HG02623 (cell line): ENCODE data around the gene SLC35F5.
"Not testable (repeated sequence)": the region's sequence is repeated elsewhere in the genome, so short reads cannot be mapped to it uniquely, and the experiment has no call there.

Source experiments
- ATAC-seq: cut with Tn5 transposase; IDR thresholded peaks from one replicate; pipeline ENCODE4 v1.9.1; 2021; ENCODE audit warnings: moderate library complexity; ENCODE audit not compliant: unreplicated experiment

The SLC35F5 gene

DNA sequence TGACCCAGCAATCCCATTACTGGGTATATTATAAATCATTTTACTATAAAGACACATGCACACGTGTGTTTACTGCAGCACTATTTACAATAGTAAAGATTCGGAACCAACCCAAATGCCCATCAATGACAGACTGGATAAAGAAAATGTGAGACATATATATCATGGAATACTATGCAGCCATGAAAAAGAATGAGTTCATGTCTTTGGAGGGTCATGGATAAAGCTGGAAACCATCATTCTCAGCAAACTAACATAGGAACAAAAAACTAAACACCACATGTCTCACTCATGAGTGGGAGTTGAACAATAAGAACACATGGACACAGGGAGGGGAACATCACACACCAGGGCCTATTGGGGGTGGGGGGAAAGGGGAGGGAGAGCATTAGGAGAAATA is 58.2 kb downstream of the SLC35F5 start:
- not testable (repeated sequence) for ATAC-seq

DNA sequence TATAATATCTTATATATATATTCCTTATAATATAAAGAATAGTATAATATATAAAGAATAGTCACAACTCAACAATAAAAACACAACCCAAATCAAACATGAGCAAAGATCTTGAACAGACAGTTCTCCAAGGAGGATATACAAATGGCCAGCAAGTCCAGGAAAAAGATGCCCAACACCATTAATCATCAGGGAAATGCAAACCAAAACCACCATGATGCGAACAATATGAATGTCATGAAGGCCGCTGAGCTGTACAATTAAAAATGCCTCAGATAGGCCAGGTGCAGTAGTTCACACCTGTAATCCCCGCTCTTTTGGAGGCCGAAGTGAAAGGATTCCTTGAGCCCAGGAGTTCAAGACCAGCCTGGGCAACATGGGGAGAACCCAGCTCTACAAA is 58.9 kb downstream of the SLC35F5 start:
- no peak for ATAC-seq

- no peak for ATAC-seq
Observed at GRCh38 chr2:113694438-113694837, 62.0 kb downstream of the SLC35F5 start.

GRCh38 chr2:113692698-113693428 is 63.6 kb downstream of the SLC35F5 start:
- ATAC-seq: peak; percentile 82

DNA sequence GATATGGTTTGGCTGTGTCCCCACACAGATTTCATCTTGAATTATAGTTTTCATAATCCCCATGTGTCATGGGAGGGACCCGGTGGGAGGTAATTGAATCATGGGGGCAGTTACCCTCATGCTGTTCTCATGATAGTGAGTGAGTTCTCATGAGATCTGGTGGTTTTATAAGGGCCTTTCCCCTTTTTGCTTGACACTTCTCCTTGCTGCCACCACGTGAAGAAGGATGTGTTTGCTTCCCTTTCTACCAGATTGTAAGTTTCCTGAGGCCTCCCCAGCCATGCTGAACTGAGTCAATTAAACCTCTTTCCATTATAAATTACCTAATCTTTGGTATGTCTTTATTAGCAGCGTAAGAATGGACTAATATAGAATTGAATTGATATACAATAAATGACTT is 65.6 kb downstream of the SLC35F5 start:
- ATAC-seq: not testable (repeated sequence)

DNA sequence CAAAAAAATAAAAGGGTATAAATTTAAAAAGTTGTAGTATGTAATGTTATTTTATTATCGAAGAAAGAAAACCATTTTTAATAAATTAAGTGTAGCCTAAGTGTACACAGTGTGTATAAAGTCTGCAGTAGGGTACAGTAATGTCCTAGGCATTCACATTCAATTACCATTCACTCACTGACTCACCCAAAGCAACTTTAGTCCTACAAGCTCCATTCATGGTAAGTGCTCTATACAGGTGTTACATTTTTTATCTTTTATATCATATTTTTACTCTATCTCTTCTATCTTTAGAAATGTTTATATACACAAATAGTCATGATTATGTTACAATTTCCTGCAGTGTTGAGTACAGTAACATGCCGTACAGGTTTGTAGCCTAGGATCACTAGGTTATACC is 69.9 kb downstream of the SLC35F5 start:
- no peak for ATAC-seq

GRCh38 chr2:113685471-113685870 is 71.0 kb downstream of the SLC35F5 start:
- no peak for ATAC-seq

GRCh38 chr2:113679457-113679856 is 77.0 kb downstream of the SLC35F5 start:
- no peak for ATAC-seq

- no peak for ATAC-seq
Observed at GRCh38 chr2:113677330-113677729, 79.1 kb downstream of the SLC35F5 start.

DNA sequence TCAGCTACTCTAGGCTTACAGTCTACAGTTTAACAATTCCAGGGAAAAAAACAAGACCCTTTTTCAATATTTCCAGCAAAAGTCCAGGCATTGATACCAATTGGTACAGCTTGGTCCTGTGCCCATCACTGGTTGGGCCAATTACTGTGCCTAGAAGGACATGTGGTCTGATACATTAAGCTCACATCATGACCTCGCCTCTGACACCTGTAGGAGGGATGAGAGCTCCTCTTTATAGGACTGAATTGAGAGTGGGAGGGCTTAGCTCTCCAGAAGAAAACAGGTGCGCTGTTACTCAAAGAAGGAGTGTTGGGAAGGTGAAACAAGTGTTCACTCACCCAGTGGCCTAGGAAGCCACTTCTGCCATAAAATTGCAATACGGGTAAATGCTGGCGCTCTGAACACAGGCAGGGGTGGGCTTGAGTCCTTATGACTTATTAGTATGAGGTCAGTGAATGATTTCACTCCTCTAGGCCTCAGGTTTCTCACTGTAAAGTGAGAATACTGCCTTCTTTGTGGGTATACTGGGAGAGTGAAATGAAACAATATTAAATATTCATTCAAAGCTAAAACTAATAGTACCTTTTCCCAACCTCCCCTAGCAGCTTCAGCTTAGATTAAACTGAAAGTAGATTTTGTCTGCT is 79.7 kb downstream of the SLC35F5 start:
- ATAC-seq: no peak

- no peak for ATAC-seq
Observed at GRCh38 chr2:113675875-113676274, 80.6 kb downstream of the SLC35F5 start.

DNA sequence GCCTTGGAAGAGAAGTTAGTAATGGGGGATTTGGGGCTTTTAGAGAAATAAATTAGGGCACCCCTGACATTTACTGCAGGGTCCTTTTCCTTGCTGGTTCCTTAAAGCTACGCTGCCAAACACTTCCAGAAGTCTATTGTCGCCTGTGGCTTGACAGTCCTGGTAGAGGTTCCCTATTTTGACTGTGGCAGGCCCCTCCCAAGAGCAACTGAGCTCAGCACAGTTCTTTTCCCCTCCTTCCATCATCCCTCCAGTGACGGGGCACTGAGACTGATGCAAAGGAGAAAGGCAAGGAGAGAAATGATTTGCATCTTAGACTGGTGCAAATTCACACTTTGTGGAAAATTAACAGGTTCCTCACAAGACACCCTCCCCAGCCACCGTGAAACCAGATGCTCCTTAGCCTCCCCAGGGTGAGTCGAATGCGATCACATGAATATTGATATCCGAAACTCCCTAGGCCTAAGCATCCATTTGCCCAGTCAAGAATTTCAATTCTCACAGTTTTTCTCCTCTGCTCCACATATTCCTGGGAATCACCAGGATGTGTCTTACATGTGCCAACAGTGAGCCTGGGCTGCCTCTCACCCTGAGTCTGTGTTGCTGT is 84.0 kb downstream of the SLC35F5 start:
- no peak for ATAC-seq

- not testable (repeated sequence) for ATAC-seq
Observed at GRCh38 chr2:113669013-113669412, 87.4 kb downstream of the SLC35F5 start.

DNA sequence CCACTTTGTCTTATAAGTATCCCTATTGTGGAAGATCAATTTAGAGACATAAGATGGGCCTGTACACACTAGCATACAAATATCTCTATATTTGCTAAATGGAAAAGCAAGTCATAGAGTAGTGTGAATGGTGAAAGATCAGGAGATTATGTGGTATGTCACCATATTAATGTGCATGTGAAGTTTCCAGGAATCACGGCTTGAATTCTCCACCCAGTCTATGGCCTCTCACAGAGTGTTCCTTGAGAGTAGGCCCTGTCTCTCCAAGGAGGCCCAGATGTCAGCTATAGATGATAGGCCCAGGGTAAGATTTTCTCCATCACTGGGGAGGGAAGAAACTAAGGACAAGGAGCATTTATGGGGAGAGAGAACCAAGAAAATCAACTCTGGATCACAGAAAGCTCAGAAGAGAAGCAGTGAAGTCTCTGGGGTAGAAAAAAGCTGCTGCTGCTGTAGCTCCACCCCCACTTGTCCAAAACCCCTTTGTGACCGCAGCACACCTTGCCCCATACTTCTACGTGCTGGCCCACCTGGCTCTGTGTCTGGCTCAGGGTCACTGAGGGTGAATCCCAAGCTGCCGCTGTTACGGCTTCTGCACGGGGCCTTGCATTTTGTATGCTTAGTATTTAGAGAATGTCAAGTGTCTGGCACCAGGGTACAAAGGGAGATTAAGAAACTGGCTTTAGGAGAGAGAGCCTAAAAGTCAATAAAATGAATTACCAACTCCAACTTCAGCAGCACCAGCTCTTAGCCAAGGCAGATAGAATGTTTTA is 91.5 kb downstream of the SLC35F5 start:
- ATAC-seq: not testable (repeated sequence)

- not testable (repeated sequence) for ATAC-seq
Observed at GRCh38 chr2:113663285-113664060, 93.0 kb downstream of the SLC35F5 start.
